PC-3 (cell line): ENCODE data around the gene HEATR9. TPM values are rescaled to one million over a fixed set of nuclear protein-coding genes. Genes with fewer than 3 reads are reported as not detected.

Experiments used
- ATAC-seq: fragments of 200-7000 bp; cut with Tn5 transposase; 2 replicates; pipeline ENCODE4 v1.9.1; 2020; ENCODE audit warnings: mild to moderate bottlenecking, moderate library complexity
- BruUV-seq: library from RNA; stranded (reverse); fragments of 400-500 nt; replicated peaks from 2 replicates; lab custom pipeline; 2021; lab: Mats Ljungman, UMichigan
- CTCF ChIA-PET: fragments of 300-600 bp; sonication (Branson Sonifier 250); formaldehyde crosslinking; loops from one replicate; lab custom pipeline; 2022; ENCODE audit warnings: antibody characterized with exemption; lab: Charles Lee
- POLR2A ChIA-PET: fragments of 300-600 bp; sonication (Branson Sonifier 250); formaldehyde crosslinking; loops from one replicate; lab custom pipeline; 2022; ENCODE audit warnings: antibody characterized with exemption; ENCODE audit not compliant: unreplicated experiment; lab: Charles Lee
- DNase-seq: peaks from one replicate; pipeline ENCODE4 v3.0.0-alpha.2; 2015
- H2AFZ ChIP-seq: fragments of 300-600 bp; sonication (generic); 2 replicates; pipeline ENCODE4 v1.6.0; 2016; ENCODE audit warnings: antibody characterized with exemption, low read length
- H3F3A ChIP-seq: fragments of 300-600 bp; sonication (generic); one replicate; pipeline ENCODE4 v1.6.0; 2017; ENCODE audit warnings: antibody characterized with exemption, low read length, control low read depth, mild to moderate bottlenecking; ENCODE audit not compliant: unreplicated experiment
- H3K27ac ChIP-seq: fragments of 300-600 bp; sonication (generic); 2 replicates; pipeline ENCODE4 v1.5.1; 2016; ENCODE audit warnings: mild to moderate bottlenecking, low read length
- H3K27me3 ChIP-seq: fragments of 300-600 bp; sonication (generic); 2 replicates; pipeline ENCODE4 v1.6.1; 2016; ENCODE audit warnings: low read length, mixed read lengths
- H3K36me3 ChIP-seq: fragments of 300-600 bp; sonication (generic); 2 replicates; pipeline ENCODE4 v1.6.1; 2016; ENCODE audit warnings: low read depth, mixed run types, low read length, mixed read lengths
- H3K4me1 ChIP-seq: fragments of 300-600 bp; sonication (generic); 2 replicates; pipeline ENCODE4 v1.5.1; 2016; ENCODE audit warnings: low read length; ENCODE audit not compliant: insufficient read depth
- H3K4me2 ChIP-seq: fragments of 300-600 bp; sonication (generic); 2 replicates; pipeline ENCODE4 v1.6.0; 2016; ENCODE audit warnings: low read length
- H3K4me3 ChIP-seq: fragments of 300-600 bp; sonication (generic); 2 replicates; pipeline ENCODE4 v1.5.1; 2016; ENCODE audit warnings: mild to moderate bottlenecking, low read length, mixed read lengths
- H3K79me2 ChIP-seq: fragments of 300-600 bp; sonication (generic); 2 replicates; pipeline ENCODE4 v1.6.1; 2017; ENCODE audit warnings: low read length, mixed read lengths
- H3K9ac ChIP-seq: fragments of 300-600 bp; sonication (generic); 2 replicates; pipeline ENCODE4 v1.6.0; 2016; ENCODE audit warnings: mild to moderate bottlenecking, low read length
- H3K9me2 ChIP-seq: fragments of 300-600 bp; sonication (generic); replicated peaks from 2 replicates; pipeline ENCODE4 v1.6.1; 2016; ENCODE audit warnings: mixed run types, low read length, mixed read lengths
- H3K9me3 ChIP-seq: fragments of 300-600 bp; sonication (generic); 2 replicates; pipeline ENCODE4 v1.6.1; 2016; ENCODE audit warnings: low read length, mixed read lengths
- H4K20me1 ChIP-seq: fragments of 300-600 bp; sonication (generic); 2 replicates; pipeline ENCODE4 v1.6.1; 2016; ENCODE audit warnings: low read length, mixed read lengths
- EZH2 ChIP-seq: fragments of 300-600 bp; sonication (generic); IDR thresholded peaks from one replicate; pipeline ENCODE4 v1.6.1; 2017; ENCODE audit warnings: antibody characterized with exemption, mild to moderate bottlenecking, low read length; ENCODE audit not compliant: unreplicated experiment
- EZH2phosphoT487 ChIP-seq: fragments of 300-600 bp; sonication (generic); IDR thresholded peaks from 2 replicates; pipeline ENCODE4 v1.6.1; 2018; ENCODE audit warnings: mild to moderate bottlenecking, antibody characterized with exemption, low read length, borderline replicate concordance
- intact Hi-C: fragments of 100-400 bp; cut with micrococcal nuclease; formaldehyde crosslinking; loops from 2 replicates; pipeline ENCODE4 v1.9.0; 2023
- total RNA-seq: library from RNA; depleted of rRNA; stranded (reverse); fragments of >200 nt; gene quantifications from 2 replicates; pipeline ENCODE4 v1.2.3, GENCODE V29; 2014
- TF ChIP-seq, protein P1 (sequence below): fragments of 300-600 bp; sonication (generic); conservative IDR thresholded peaks from 2 replicates; pipeline ENCODE4 v1.5.1; 2017; ENCODE audit warnings: antibody characterized with exemption, low read depth, mild to moderate bottlenecking, low read length

HEATR9 gene
- total RNA-seq, 1 experiment from 2014 or later: not detected

GRCh38 chr17:35870906-35871819 lies 2.5 kb upstream of the HEATR9 start:
- Histone ChIP-seq H3K27ac (no peak overlapping the region), H3K4me3 (no peak overlapping the region), H3F3A (no peaks in the 10 kb centered on the region), H3K4me1 (no peaks in the 10 kb centered on the region), H3K9ac (no peak overlapping the region), H3K9me3 (no peaks in the 10 kb centered on the region), H3K36me3 (no peaks in the 10 kb centered on the region), H2AFZ (no peak overlapping the region), H3K27me3 (no peaks in the 10 kb centered on the region), H3K4me2 (no peak overlapping the region), H4K20me1 (no peaks in the 10 kb centered on the region), H3K79me2 (no peaks in the 10 kb centered on the region), H3K9me2 (no peaks in the 10 kb centered on the region)
- no peak for DNase-seq
- ChIA-PET POLR2A (no interaction called here), CTCF (no interaction called here)
- TF ChIP-seq EZH2phosphoT487 (no peak), EZH2 (no peak)
- TF ChIP-seq, protein P1, sequence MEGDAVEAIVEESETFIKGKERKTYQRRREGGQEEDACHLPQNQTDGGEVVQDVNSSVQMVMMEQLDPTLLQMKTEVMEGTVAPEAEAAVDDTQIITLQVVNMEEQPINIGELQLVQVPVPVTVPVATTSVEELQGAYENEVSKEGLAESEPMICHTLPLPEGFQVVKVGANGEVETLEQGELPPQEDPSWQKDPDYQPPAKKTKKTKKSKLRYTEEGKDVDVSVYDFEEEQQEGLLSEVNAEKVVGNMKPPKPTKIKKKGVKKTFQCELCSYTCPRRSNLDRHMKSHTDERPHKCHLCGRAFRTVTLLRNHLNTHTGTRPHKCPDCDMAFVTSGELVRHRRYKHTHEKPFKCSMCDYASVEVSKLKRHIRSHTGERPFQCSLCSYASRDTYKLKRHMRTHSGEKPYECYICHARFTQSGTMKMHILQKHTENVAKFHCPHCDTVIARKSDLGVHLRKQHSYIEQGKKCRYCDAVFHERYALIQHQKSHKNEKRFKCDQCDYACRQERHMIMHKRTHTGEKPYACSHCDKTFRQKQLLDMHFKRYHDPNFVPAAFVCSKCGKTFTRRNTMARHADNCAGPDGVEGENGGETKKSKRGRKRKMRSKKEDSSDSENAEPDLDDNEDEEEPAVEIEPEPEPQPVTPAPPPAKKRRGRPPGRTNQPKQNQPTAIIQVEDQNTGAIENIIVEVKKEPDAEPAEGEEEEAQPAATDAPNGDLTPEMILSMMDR: no peak
- no peak for ATAC-seq
- BruUV-seq: no TSS peak
- intact Hi-C loops: no loop called here

DNA sequence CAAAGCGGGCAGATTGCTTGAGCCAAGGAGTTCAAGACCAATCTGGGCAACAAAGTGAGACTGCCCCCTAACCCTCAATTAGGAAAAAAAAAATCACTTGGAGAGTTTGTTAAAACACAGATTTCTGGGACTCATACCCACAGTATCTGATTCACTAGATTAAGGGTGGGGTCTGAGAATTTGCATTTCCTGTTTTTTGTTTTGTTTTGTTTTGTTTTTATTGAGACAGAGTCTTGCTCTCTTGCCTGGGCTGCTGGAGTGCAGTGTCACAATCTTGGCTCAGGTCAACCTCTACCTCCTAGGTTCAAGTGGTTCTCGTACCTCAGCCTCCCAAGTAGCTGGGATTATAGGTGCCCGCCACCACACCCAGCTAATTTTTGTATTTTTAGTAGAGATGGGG lies 1.1 kb downstream of the HEATR9 start:
- Histone ChIP-seq H3K4me1 (peaks cover 5% of the 10 kb centered on the region; the same call in 1 of the 2 replicates), H2AFZ (no peak overlapping the region), H3K27ac (no peak overlapping the region), H3K4me2 (no peak overlapping the region), H3K79me2 (no peaks in the 10 kb centered on the region), H3K9me2 (no peaks in the 10 kb centered on the region), H4K20me1 (no peaks in the 10 kb centered on the region), H3K36me3 (no peaks in the 10 kb centered on the region), H3K9me3 (no peaks in the 10 kb centered on the region), H3K4me3 (no peak overlapping the region), H3K27me3 (no peaks in the 10 kb centered on the region), H3K9ac (no peak overlapping the region), H3F3A (no peaks in the 10 kb centered on the region)
- POLR2A ChIA-PET: no interaction called here
- BruUV-seq: no TSS peak
- ATAC-seq (no peak), DNase-seq (no peak)
- intact Hi-C loops: no loop called here
- TF ChIP-seq EZH2: no peak
- TF ChIP-seq, protein P1: no peak
- no peak for TF ChIP-seq EZH2phosphoT487
- CTCF ChIA-PET: no interaction called here
